IMR-90 (cell line): ENCODE data around the gene MLLT1. TPM values are rescaled to one million over a fixed set of nuclear protein-coding genes. Genes with fewer than 3 reads are reported as not detected.

Experiments used
- ATAC-seq: fragments of 200-7000 bp; cut with Tn5 transposase; 2 replicates; pipeline ENCODE4 v1.9.1; 2020; ENCODE audit warnings: low read depth, mild to moderate bottlenecking, moderate library complexity
- BruUV-seq: library from RNA; stranded (reverse); fragments of 400-500 nt; replicated peaks from 2 replicates; lab custom pipeline; 2021; lab: Mats Ljungman, UMichigan
- CTCF ChIA-PET: fragments of 300-600 bp; formaldehyde crosslinking; extraction: SDS; loops from one replicate; lab custom pipeline; 2021; ENCODE audit warnings: antibody characterized with exemption; lab: Yijun Ruan, JAX
- POLR2A ChIA-PET: fragments of 300-600 bp; sonication (Branson Sonifier 250); formaldehyde crosslinking; loops from one replicate; lab custom pipeline; 2022; ENCODE audit warnings: antibody characterized with exemption; ENCODE audit not compliant: unreplicated experiment; lab: Charles Lee
- DNase-seq: peaks from one replicate; pipeline ENCODE4 v3.0.0; 2013
- H2AFZ ChIP-seq: replicated peaks from 2 replicates; pipeline ENCODE3; 2013; ENCODE audit warnings: low read length, mild to moderate bottlenecking; ENCODE audit not compliant: poor library complexity
- H2AK5ac ChIP-seq: 2 replicates; pipeline ENCODE4 v1.6.1; 2013; ENCODE audit warnings: low read depth, low read length, inconsistent platforms
- H2AK9ac ChIP-seq: replicated peaks from 2 replicates; pipeline ENCODE3; 2013; ENCODE audit warnings: mild to moderate bottlenecking, low read depth, low read length, moderate library complexity; ENCODE audit not compliant: poor library complexity
- H2BK120ac ChIP-seq: 2 replicates; pipeline ENCODE4 v1.6.1; 2013; ENCODE audit warnings: low read depth, low read length, inconsistent platforms
- H2BK15ac ChIP-seq: 3 replicates; pipeline ENCODE4 v1.6.1; 2013; ENCODE audit warnings: low read depth, low read length, inconsistent platforms
- H2BK20ac ChIP-seq: 2 replicates; pipeline ENCODE4 v1.6.1; 2013; ENCODE audit warnings: low read depth, mild to moderate bottlenecking, inconsistent platforms, low read length, moderate library complexity
- H2BK5ac ChIP-seq: 2 replicates; pipeline ENCODE4 v1.6.1; 2013; ENCODE audit warnings: mild to moderate bottlenecking, low read depth, low read length, inconsistent platforms; ENCODE audit not compliant: poor library complexity, severe bottlenecking
- H3K14ac ChIP-seq: replicated peaks from 2 replicates; pipeline ENCODE4 v1.6.1; 2013; ENCODE audit warnings: low read depth, low read length, inconsistent platforms
- H3K18ac ChIP-seq: 2 replicates; pipeline ENCODE4 v1.6.1; 2013; ENCODE audit warnings: low read depth, low read length, control low read depth
- H3K23ac ChIP-seq: 2 replicates; pipeline ENCODE4 v1.6.1; 2013; ENCODE audit warnings: low read depth, low read length, inconsistent platforms
- H3K27ac ChIP-seq: 2 replicates; pipeline ENCODE4 v1.5.1; 2013; ENCODE audit warnings: mild to moderate bottlenecking, control low read depth, low read length; ENCODE audit not compliant: insufficient read depth
- H3K27me3 ChIP-seq: 2 replicates; pipeline ENCODE4 v1.6.1; 2013; ENCODE audit warnings: low read length; ENCODE audit not compliant: control insufficient read depth, insufficient read depth
- H3K36me3 ChIP-seq: 2 replicates; pipeline ENCODE4 v1.6.1; 2013; ENCODE audit warnings: low read length, mixed read lengths; ENCODE audit not compliant: control insufficient read depth, insufficient read depth
- H3K4ac ChIP-seq: 2 replicates; pipeline ENCODE4 v1.6.1; 2013; ENCODE audit warnings: low read depth, low read length, inconsistent platforms
- H3K4me1 ChIP-seq: 2 replicates; pipeline ENCODE4 v1.6.1; 2013; ENCODE audit warnings: low read length, mixed read lengths; ENCODE audit not compliant: control insufficient read depth, insufficient read depth
- H3K4me2 ChIP-seq: 2 replicates; pipeline ENCODE4 v1.6.1; 2013; ENCODE audit warnings: low read depth, mild to moderate bottlenecking, control low read depth, low read length, moderate library complexity
- H3K4me3 ChIP-seq: 2 replicates; pipeline ENCODE4 v1.5.1; 2013; ENCODE audit warnings: low read depth, mild to moderate bottlenecking, control low read depth, low read length, moderate library complexity; ENCODE audit not compliant: insufficient read depth
- H3K56ac ChIP-seq: 2 replicates; pipeline ENCODE4 v1.6.1; 2013; ENCODE audit warnings: low read length, inconsistent platforms; ENCODE audit not compliant: insufficient read depth; ENCODE audit errors: extremely low read depth
- H3K79me1 ChIP-seq, 2 experiments: 2 replicates each; pipeline ENCODE4 v1.6.1; 2013; ENCODE audit warnings: low read length in 2 of 2, inconsistent platforms in 1 of 2, low read depth in 1 of 2
- H3K9ac ChIP-seq: 2 replicates; pipeline ENCODE4 v1.6.1; 2013; ENCODE audit warnings: low read depth, low read length, control low read depth
- H3K9me1 ChIP-seq: 2 replicates; pipeline ENCODE4 v1.6.1; 2013; ENCODE audit warnings: low read length, inconsistent platforms; ENCODE audit not compliant: insufficient read depth
- H3K9me3 ChIP-seq: 2 replicates; pipeline ENCODE4 v1.6.1; 2013; ENCODE audit warnings: low read length; ENCODE audit not compliant: control insufficient read depth, insufficient read depth
- H4K20me1 ChIP-seq: 2 replicates; pipeline ENCODE4 v1.6.1; 2013; ENCODE audit warnings: low read length, inconsistent platforms; ENCODE audit not compliant: insufficient read depth
- H4K5ac ChIP-seq: 2 replicates; pipeline ENCODE4 v1.6.1; 2013; ENCODE audit warnings: mild to moderate bottlenecking, low read depth, low read length, control low read depth
- H4K8ac ChIP-seq, 2 experiments: 2 replicates each; pipeline ENCODE4 v1.6.1; 2013; ENCODE audit warnings: low read depth in 2 of 2, low read length in 2 of 2, control low read depth in 1 of 2, inconsistent platforms in 1 of 2
- H4K91ac ChIP-seq: 2 replicates; pipeline ENCODE4 v1.6.1; 2013; ENCODE audit warnings: low read depth, low read length, inconsistent platforms; ENCODE audit not compliant: insufficient read depth
- BHLHE40 ChIP-seq: fragments of 150-350 bp; IDR thresholded peaks from 2 replicates; pipeline ENCODE4 v1.6.1; 2016; ENCODE audit warnings: mild to moderate bottlenecking, low read depth, low read length
- ELK1 ChIP-seq: fragments of 150-350 bp; IDR thresholded peaks from 2 replicates; pipeline ENCODE4 v1.6.1; 2016; ENCODE audit warnings: low read depth, mild to moderate bottlenecking, low read length, moderate library complexity, borderline replicate concordance
- FOS ChIP-seq: fragments of 150-350 bp; IDR thresholded peaks from 2 replicates; pipeline ENCODE4 v1.6.1; 2016; ENCODE audit warnings: low read depth, low read length
- MAFK ChIP-seq: IDR thresholded peaks from 2 replicates; pipeline ENCODE4 v1.6.1; 2012; ENCODE audit warnings: low read depth, low read length, improper control_type of control experiment
- POLR2A ChIP-seq: IDR thresholded peaks from 2 replicates; pipeline ENCODE4 v1.6.1; 2012; ENCODE audit warnings: mild to moderate bottlenecking, low read depth, low read length
- RAD21 ChIP-seq: IDR thresholded peaks from 2 replicates; pipeline ENCODE4 v1.6.1; 2012; ENCODE audit warnings: low read length, improper control_type of control experiment
- RFX5 ChIP-seq: IDR thresholded peaks from 2 replicates; pipeline ENCODE4 v1.8.0; 2012; ENCODE audit warnings: low read depth, mild to moderate bottlenecking, low read length, moderate library complexity
- WGBS, 2 experiments: methylation state at CpG; one replicate each; pipeline versions ENCODE4 v1.1.5 to v1.1.7; 2013; ENCODE audit warnings: missing lambda C conversion rate in 2 of 2; ENCODE audit not compliant: insufficient read length in 1 of 2; ENCODE audit errors: extremely low coverage in 2 of 2; 5-methylcytosine and 5-hydroxymethylcytosine counted together
- dilution Hi-C: fragments of 300-500 bp; cut with HindIII; formaldehyde crosslinking; loops from one replicate; pipeline ENCODE4 v1.14.3; 2018; ENCODE audit warnings: low sequenced_read_pairs; ENCODE audit not compliant: unreplicated experiment
- in situ Hi-C: fragments of 300-500 bp; cut with MboI; formaldehyde crosslinking; loops from 3 replicates; pipeline ENCODE4 v1.14.3; 2019; ENCODE audit warnings: low sequenced_read_pairs, inconsistent platforms, mixed read lengths
- intact Hi-C: fragments of 100-400 bp; cut with micrococcal nuclease; formaldehyde crosslinking; loops from 2 replicates; pipeline ENCODE4 v1.10.0; 2022
- polyA plus RNA-seq, 3 experiments: library from polyadenylated mRNA; depleted of rRNA; stranded (reverse); fragments of >200 nt; gene quantifications; 2 replicates each; pipeline ENCODE4 v1.2.3, GENCODE V29; 2012; ENCODE audit warnings: low replicate concordance in 1 of 3
- total RNA-seq: library from RNA; depleted of rRNA; stranded (reverse); fragments of >200 nt; gene quantifications from 2 replicates; pipeline ENCODE4 v1.2.3, GENCODE V29; 2012

Gene MLLT1
- total and polyA plus RNA-seq, 2 of the 4 experiments (the other 2 are of a cell fraction): 1.3 to 30.6 TPM

- H4K20me1 ChIP-seq: peaks cover 84% of the 10 kb centered on the region
- 60% methylated on average over 8 of the region's 22 CpGs; no CpG with 5 or more reads in 1 of the 2 experiments for WGBS, 2 experiments
These were observed 6.7 kb downstream of the MLLT1 start for GRCh38 chr19:6272913-6273600.

More at GRCh38 chr19:6272913-6273600, 6.7 kb downstream of the MLLT1 start:
- Histone ChIP-seq H3K23ac (peak overlapping the region; percentile 85), H4K8ac (peak overlapping the region; percentile 9 to 19), H3K4me1 (peaks cover 63% of the 10 kb centered on the region), H2AFZ (no peak overlapping the region), H3K56ac (peak overlapping the region; percentile 91; the same call in 1 of the 2 replicates), H3K9me3 (no peaks in the 10 kb centered on the region), H4K91ac (peak overlapping the region; percentile 96), H3K4me3 (no peak overlapping the region), H2AK5ac (peak overlapping the region; percentile 99), H3K14ac (peak overlapping the region; percentile 28), H3K4me2 (peak overlapping the region; percentile 65), H3K27ac (peak overlapping the region; percentile 81), H2BK15ac (peak overlapping the region; percentile 80; the same call in 2 of the 3 replicates), H3K9ac (peak overlapping the region; percentile 31), H2BK120ac (peak overlapping the region; percentile 95), H3K18ac (peak overlapping the region; percentile 20), H3K79me1 (peaks cover 46 to 96% of the 10 kb centered on the region in 2 experiments), H4K5ac (peak overlapping the region; percentile 10), H2BK5ac (peak overlapping the region; percentile 92), H2BK20ac (peak overlapping the region; percentile 92), H3K9me1 (peaks cover 54% of the 10 kb centered on the region), H3K4ac (peak overlapping the region; percentile 96), H3K36me3 (peaks cover 23% of the 10 kb centered on the region), H2AK9ac (peak overlapping the region; percentile 11), H3K27me3 (no peaks in the 10 kb centered on the region)
- intact Hi-C loops (loop anchor here (5.0 kb wide), 1 partner anchor 41 kb away; no protein-coding TSS in a partner anchor), dilution Hi-C loops (no loop called here), in situ Hi-C loops (loop anchor here (10.0 kb wide), 1 partner anchor 48 kb away; no protein-coding TSS in a partner anchor)
- ATAC-seq (no peak), DNase-seq (no peak)
- POLR2A ChIA-PET: no interaction called here
- CTCF ChIA-PET: interaction anchor here (1.6 kb wide), 1 partner anchor 55 kb away, joined by 7 read pairs; no protein-coding TSS in a partner anchor
- TF ChIP-seq MAFK (no peak), BHLHE40 (no peak), FOS (no peak), POLR2A (no peak), ELK1 (no peak), RAD21 (no peak), RFX5 (no peak)
- BruUV-seq: no TSS peak
